HG02571 (cell line): ENCODE data around the gene SLC6A6.
"Not testable (repeated sequence)": the region's sequence is repeated elsewhere in the genome, so short reads cannot be mapped to it uniquely, and the experiment has no call there.

Experiments used
- ATAC-seq: cut with Tn5 transposase; IDR thresholded peaks from one replicate; pipeline ENCODE4 v1.9.1; 2021; ENCODE audit warnings: mild to moderate bottlenecking, moderate library complexity; ENCODE audit not compliant: unreplicated experiment

The SLC6A6 gene

DNA sequence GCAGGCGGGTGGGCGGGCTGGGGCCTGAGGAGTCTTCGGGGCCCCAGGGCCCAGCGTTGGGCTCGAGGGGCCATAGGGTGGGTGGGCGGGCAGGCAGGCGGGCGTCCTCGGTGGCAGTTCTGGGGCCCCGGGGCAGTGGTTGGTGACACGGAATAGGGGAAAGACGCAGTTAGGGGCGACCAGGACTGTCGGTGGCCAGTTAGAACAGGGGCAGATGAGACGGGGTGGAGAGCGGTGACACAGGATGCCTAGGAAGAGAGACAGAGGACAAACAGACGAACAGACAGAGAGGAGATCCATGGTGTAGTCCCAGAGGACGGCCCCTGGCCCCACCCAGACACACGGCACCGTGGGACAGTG, 101.3 kb downstream of the SLC6A6 start:
- no peak for ATAC-seq

DNA sequence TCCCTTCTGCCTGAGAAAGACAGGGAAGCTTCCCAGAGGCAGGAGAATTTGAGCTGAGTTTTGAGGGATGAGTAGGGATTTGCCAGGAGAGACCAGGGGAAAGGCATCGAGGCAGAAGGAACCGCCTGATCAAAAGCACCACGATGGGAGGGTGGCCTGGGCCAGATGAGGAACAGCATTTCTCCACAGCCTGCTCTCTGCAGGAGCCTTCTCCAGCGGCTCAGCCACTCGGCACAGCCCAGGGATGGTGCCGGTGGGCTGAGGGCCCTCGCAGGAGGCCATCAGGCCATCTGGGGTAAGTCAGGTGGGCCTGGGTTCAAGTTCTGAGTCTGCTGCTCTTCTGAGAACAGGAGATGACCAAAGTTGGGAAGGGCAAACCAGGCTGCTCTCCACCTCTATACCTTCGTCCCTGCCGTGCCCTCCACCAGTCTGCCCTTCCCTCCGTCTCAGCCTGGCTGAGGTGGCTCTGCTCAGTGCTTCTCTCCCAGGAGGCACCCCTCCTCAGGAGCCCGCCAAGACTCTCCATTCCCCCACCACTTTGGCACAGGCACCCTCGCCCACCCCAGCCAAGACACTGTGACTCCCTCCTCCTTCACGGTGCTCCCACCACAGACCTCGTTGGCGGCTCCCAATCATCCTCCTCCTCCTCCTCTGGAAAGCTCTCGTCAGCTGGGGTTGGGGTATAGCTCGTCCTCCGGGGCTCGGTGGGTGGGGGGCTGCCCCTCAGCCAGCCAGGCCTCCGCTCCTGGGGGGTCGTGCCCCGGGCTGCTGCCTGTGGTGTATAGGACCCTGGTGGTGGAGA, 102.8 kb downstream of the SLC6A6 start:
- ATAC-seq: no peak

DNA sequence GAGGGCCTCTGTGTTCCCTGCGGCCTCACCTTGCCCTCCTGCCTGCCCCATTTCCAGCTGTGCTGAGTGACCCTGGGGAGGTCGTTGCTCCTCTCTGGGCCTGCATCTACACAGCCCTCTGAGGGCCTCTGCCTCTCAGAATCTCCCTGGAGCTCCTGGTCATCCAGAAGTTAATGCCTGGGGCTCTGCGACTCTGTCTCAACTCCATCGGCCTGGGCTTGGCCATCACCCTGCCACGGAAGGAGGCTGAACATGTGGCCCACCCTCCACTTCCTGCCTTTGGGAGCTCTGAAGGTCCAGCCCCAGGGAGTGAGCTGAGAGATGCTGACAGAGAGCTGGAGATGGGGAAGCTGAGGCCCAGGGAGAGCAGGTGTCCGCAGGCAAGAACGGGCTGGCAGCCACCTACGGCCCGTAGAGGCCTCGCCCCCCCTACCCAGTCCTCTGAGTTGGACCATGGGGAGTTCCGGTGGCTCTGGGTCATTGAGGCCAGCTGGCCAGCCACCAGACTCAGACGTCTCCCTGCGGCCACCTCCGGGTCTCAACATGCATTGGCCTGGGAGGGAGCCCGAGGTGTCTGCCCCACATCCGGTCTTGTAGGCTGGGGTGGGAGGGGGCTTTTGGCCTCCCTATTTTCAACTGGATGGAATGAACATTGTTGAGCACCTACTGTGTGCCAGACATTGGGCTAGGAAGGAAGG, 103.5 kb downstream of the SLC6A6 start:
- ATAC-seq: no peak

DNA sequence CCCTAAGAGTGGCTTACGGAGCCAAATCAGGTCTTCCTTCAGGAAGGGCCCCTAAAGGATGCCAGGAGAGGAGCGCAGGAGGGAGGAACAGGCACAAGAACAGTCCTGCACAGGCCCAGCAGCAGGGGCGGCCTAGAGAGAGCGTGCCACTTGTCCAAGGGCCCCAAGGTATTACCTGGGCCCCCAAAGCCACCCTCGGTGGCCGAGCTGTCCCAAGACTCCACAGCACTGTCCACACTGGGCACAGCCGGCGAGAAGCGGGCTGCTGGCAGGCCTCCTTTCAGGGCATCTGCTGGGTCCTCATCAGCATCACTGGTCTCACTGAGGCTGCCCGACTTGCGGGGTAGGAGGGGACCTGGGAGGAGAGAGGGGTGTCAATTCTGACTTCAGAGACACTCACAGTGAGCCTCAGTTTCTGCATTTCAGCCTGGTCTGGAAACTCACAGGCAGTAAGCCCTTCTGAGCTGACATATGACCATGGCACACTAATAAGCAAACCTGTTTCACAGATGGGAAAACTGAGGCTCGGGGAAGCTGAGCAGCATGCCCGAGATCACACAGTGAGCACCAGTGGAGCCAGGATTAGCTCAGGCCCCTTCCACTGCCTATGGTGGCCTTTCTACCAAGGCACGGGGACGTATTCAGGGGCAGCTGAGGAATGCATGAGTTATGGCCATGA, 104.4 kb downstream of the SLC6A6 start:
- no peak for ATAC-seq

DNA sequence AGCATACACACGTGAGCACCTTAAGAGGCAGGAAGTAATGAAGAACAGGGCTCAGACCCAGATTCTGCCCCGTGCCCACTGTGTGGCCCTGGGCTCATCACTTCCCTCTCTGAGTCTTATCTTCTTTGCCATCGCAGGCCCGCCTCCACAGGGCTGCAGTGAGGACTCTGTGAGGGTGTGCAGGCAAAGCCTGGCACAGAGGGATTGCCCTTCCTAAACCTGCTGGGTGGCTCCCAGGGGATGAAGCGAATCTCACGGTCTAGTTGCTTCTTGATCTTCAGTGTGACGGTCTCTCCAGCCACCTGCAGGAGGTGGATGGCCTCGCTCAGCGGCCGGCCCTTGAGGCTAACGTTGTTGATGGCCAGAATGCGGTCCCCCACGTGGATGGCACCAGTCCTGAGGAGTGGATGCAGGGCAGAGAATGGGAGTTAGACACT, 104.9 kb downstream of the SLC6A6 start:
- ATAC-seq: no peak

DNA sequence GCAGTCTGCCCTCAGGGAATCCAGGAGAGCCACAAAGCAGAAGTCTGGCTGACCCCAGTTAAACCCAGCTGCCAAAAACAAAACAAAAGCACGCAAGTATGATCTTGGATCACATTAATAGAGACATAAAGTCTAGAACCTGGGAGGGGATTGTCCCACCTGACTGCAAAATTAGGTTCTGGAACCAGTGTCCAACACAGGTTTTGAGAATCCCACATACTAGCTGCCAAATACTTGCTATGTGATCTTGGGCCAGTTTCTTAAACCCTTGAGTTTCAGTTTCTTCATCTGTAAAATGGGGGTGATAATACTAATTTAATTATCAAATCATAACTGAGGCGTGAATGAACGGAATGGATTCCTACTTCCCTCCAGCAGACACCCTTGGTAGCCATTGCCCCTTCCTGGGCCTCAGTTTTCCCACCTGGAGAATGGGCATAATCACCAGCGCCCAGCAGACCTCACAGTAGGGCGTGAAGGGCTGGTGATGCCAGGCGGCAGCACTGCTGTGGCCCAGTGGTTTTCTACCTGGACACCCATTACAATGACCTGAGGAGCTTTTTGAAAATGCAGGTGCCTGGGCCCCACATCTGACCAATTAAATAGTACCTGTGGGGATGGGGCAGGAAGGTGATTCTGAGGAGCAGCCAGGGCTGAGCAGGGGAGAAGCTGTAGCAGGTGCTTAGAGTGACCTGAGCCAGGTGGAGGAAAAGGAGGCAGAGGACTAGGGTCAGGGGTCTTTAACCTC, 105.5 kb downstream of the SLC6A6 start:
- no peak for ATAC-seq

DNA sequence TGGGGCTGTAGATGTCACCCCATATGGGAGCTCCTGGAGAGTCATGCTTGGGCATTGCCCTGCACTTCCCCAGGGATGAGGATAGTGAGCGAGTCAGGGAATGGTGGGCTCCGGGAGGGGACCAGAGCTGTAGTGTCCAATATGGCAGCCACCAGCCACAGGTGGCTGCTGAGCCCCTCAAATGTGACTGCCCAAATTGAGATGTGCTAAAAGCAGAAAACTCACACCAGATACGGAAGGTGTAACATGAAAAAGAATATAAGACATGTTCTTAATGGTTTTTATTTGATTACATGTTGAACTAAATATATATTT, 106.1 kb downstream of the SLC6A6 start:
- ATAC-seq: no peak

DNA sequence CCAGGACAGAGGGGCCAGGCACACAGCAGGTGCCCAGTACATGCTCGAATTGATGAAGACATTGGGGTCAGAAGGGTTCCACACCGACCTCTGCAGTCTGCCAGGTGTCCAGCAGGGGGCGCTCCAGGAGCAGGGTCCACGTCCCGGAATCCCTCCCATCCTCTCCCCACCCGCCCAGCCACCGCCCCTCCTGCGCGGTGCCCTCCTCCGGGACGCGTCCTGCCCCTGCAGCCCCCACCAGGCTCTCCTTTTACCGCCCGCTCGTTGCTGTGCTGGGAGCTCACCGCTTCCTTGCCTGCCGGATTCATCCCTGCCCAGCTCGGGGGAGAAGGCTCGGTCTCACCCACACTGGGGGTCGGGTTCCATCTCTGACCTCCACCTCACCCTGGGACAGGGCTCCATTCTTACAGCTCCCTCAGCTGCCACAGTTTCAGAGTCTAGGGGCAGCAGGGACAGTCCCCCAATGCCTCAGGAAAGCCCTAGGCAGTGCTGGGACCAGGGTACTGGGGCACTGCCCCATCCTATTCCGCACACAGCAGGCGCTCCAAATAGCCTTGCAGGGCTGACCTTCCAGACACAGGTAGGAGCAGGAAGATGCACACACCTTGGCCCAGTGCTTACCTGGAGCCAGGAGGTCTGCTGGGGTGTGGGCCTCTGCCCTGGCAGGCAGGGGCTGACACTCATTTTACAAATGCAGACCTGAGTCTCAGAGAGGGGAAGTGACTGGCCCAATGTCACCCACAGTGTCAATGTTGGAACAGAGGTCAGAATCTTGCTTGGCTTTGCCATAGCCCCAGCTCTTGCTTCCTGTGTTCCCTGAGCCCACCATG, 106.8 kb downstream of the SLC6A6 start:
- no peak for ATAC-seq

DNA sequence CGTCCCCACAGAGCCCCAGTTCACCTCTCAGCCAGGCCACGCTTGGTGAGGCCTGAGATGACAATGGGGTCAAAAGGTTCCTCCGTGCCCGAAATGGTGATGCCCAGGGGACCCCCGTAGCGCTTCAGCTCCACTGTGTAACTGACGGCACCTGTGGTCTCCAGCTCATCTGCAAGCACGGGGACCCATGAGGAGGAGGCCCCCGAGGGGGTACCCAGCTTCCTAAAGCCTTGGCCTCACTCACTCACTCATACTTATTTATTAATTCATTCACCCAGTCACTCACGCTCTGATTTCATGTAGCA, 107.3 kb downstream of the SLC6A6 start:
- no peak for ATAC-seq

DNA sequence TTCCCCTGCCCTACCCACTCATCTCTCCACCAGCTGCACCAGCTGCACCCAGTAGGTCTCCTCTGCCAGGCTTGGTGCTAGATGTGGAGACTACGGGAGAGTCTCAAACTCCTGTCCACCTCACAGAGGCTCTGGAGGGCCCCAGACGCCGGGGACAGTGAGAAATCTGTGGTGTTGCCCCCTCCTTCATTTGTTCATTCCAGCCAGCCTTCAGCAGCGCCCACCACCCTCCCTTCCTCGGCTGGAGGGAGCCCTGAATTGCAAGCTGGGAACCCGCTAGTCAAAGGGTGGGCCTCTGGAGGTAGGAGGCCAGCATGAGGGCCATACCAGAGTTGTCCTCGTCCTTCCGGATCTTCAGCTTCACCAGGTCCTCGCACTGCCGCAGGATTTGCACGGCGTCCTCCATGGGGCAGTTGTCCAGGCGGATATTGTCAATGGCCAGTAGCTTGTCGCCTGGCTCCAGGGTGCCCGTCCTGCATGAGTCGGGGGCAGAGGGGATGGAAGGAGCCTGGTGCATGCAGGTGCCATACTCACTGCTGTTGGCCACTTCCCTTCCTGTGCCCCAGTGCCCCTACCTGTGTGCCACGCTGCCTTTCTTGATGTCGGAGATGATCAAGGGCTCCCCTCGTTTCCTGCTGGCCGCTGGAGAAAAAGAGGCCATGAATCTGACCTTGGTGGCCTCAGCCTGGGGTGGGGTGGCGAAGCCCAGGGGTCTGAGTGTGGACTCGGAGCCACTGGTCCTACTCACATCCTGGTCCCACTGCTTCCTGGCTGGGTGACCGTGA, 108.6 kb downstream of the SLC6A6 start:
- no peak for ATAC-seq

DNA sequence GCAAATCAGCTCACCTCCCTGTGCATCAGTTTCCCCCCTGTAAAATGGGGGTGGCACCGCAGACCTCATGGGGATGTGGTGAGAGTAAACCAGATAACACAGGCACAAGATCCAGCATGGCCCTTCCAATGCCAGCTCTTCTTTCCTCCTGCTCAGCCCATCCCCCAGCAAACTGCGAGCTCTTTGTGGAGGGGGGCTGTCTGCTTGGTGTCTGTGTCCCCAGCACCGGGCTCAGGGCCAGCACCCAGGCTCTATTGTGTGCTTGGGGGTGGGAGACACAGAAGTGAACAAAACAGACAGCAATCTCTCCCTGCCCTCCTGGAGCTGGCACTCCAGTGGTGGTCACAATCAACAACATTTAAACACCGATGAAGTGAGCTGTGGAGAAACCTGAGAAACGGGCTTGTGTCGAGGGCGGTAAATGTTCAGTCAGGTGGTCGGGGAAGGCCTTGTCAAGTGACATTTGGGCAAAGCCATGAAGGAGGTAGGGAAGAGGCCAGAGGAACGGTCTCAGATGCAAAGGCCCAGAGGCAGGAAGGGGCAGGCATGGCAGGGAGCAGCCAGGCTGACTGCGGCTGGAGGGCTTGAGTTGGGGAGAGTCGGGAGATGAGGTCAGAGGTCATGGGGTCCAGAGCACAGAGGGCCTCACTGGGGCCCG, 109.3 kb downstream of the SLC6A6 start:
- ATAC-seq: no peak

DNA sequence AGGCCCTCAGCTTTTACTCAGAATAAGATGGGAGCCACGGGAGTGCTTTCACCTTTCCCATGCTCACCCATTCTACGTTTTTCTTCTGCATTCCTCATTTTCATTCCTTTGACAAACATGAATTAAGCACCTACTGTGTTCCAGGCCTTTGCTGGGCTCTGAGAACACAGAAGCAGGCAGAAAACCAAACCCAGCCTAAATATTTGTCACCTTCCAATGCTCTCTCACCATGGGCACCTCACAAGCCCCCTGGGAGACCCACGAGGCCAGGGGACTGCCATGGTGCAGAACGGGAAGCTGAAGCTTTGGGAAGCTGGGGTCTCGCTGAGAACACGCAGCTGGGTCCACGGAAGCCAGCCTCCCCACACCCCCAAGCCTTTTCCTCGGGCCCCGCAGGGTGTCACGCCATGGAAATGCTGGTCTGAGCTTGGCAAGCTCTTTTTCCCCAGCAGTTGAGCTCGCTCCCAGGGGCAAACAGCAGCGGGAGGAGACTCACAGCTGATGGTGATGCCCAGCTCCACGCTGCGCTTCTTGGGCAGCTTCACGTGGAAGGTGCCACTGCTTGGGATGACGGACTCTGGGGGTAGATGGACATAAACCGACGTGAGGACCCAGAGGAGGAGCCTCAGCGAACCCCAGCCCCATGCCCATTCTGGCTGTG, 110.0 kb downstream of the SLC6A6 start:
- no peak for ATAC-seq

DNA sequence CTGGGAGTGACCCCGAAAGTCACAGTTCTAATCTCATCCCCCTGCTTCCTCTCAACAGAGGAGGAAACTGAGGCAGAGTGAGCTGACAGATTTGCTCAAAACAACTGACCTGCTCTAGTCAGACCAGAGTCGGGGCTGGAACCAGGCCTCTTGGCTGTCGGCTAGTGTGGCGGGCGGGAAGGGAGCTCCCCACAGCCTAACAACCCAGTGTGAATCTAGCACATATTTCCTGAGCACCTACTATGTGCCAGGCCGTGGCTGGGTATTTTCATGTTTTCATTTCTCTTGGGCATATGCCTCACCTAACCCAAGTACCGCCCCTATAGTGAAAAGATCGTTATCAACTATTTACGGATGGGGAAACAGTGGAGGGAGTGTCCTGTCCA, 110.5 kb downstream of the SLC6A6 start:
- ATAC-seq: no peak

DNA sequence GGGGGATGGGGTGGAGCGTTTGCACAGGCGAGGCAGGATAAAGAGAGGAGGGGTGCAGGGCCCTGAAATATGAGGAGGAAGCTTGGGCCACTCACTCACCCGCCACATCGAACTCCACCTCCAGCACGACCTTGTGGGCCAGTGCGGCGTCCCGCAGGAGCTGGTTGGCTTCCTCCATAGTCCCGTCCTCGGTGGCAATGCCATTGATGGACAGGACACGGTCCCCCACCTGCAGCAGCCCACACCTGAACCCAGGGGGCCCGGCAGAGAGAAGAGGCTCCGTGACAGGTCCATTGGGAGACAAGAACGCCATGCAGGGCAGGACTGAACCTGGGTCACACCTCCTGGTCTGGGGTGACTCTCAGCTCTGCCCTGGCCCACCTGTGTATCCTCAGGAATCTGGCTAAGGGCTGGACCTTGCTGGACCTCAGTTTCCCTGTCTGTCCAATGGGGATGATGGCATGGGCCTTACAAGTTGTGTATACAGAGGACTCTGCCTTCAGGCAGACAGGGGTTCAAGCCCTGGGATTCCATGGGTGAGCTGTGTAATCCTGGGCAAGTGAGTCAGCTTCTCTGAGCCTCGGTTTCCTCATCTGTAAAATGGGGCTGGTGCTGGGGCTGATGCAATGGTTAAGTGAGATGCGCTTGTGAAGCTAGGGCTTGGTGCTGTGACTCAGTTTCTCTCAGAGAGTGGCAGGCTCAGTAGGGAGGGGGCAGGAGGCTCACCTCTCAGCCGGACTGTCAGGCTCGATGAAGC, 111.3 kb downstream of the SLC6A6 start:
- ATAC-seq: no peak

DNA sequence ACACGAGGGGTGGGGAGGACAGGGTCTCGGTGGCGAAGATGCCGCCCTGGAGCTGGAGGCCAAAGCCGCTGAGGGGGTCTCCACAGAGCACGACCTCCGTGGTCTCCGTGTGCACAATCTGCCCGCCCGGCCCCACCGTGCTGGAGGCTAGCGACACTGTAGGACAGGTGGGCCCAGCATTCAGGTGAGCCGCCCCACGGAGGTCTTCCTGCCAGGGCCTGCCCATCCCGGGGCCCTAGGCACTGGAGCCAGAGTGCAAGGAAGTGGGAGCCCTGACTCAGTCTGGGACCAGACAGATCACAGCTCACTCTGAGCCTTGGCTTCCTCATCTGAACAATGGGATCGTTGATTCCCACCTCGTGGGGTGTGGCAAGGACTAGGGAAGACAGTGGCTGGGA, 111.9 kb downstream of the SLC6A6 start:
- no peak for ATAC-seq

DNA sequence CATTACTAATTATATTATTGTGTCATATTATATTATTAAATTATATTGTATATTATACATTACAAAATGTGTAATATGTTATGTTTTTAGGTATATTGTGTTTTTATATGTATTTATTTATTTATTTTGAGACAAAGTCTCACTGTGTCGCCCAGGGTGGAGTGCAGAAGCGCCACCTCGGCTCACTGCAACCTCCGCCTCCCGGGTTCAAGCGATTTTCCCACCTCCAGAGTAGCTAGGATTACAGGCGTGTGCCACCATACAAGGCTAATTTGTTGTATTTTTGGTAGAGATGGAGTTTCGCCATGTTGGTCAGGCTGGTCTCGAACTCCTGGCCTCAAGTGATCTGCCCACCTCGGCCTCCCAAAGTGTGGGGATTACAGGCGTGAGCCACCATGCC, 113.1 kb downstream of the SLC6A6 start:
- not testable (repeated sequence) for ATAC-seq

DNA sequence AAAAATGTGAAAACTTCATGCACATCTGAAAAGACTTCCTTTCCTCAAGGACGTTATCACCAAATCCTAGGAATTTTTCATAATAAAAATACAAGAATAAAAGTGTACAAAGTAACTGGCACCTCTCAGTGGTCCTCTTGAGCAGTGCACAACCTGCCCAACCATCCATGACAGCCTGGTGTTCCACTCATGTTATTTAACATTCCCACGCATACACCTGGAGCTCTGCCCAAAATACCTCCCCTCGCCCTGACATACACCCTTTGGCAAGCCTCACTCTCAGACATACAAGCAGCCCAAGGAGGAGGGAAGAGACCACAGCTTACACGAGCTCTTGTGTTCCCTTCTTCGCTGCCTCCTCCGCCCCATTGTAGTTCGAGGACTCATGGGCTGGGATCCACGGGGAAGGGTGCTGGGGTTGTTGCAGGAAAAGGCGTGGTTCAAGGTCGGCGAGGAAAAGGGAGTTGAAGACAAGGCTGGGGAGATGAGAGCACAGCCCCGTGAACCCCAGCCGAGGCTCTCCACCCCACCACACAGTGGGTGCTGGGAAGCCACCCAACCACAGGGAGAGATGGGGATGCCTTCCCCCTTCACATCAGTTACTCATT, 114.4 kb downstream of the SLC6A6 start:
- ATAC-seq: no peak
